ENCODE data around the gene JARID2. TPM values are rescaled to one million over a fixed set of nuclear protein-coding genes. Genes with fewer than 3 reads are reported as not detected.

JARID2 gene
- total and polyA plus RNA-seq, 9 of the 15 experiments (the other 6 are each of a cell fraction or from before 2014, with no cell fraction given), result 5.0 to 29.0 (median 15.6) TPM

GRCh38 chr6:15254070-15254975, 8.5 kb downstream of the JARID2 start (continued):
- no peak for TF ChIP-seq CREB3 (tag; conservative IDR thresholded peaks at IDR 0.05; ENCODE audit: low read depth)
- TF ChIP-seq TBP (optimal IDR thresholded peaks at IDR 0.05; ENCODE audit: low read depth, low read length), result peak; percentile 8
- no peak for TF ChIP-seq DDX20 (tag; IDR thresholded peaks at IDR 0.05; ENCODE audit: low read depth)
- TF ChIP-seq BCLAF1 (IDR thresholded peaks at IDR 0.05; ENCODE audit: borderline replicate concordance in 1 of 2, control insufficient read depth in 1 of 2, low read depth in 2 of 2, low read length in 1 of 2), result no peak
- no peak for TF ChIP-seq RBM34 (IDR thresholded peaks at IDR 0.05; ENCODE audit: borderline replicate concordance, insufficient read depth, low read length)
- TF ChIP-seq CSDE1 (IDR thresholded peaks at IDR 0.05), result no peak
- no peak for TF ChIP-seq PHF21A (IDR thresholded peaks at IDR 0.05; ENCODE audit: borderline replicate concordance, low read depth)
- no peak for TF ChIP-seq CREBBP (IDR thresholded peaks at IDR 0.05; ENCODE audit: low read depth, low read length)

All from K562 (cell line).